Upper lobe of left lung (tissue), 6 donors: ENCODE results near the gene TSPAN31. TPM values are rescaled to one million over a fixed set of nuclear protein-coding genes. Genes with fewer than 3 reads are reported as not detected.

Experiments
- ATAC-seq, 2 donors: fragments of 200-7000 bp; cut with Tn5 transposase; one replicate each; pipeline ENCODE4 v1.9.1; 2022; ENCODE audit warnings: mild to moderate bottlenecking in 2 of 2, moderate library complexity in 2 of 2; ENCODE audit not compliant: low FRiP score in 2 of 2
- DNase-seq, 2 donors: peaks; one replicate each; pipeline ENCODE4 v3.0.0-alpha.2; 2019 to 2020
- H3K27ac ChIP-seq, 4 donors: fragments of 200-600 bp; sonication (generic); one replicate each; pipeline ENCODE4 v1.5.1; 2016 to 2019
- H3K27me3 ChIP-seq, 4 donors: fragments of 200-600 bp; sonication (generic); one replicate each; pipeline ENCODE4 v1.5.1; 2017 to 2019
- H3K36me3 ChIP-seq, 4 donors: fragments of 200-600 bp; sonication (generic); one replicate each; pipeline ENCODE4 v1.5.1; 2016 to 2019
- H3K4me1 ChIP-seq, 4 donors: fragments of 200-600 bp; sonication (generic); one replicate each; pipeline ENCODE4 v1.5.1; 2018 to 2019
- H3K4me3 ChIP-seq, 4 donors: fragments of 200-600 bp; sonication (generic); one replicate each; pipeline ENCODE4 v1.5.1; 2017 to 2019; ENCODE audit warnings: mild to moderate bottlenecking in 2 of 4, moderate library complexity in 1 of 4
- H3K9me3 ChIP-seq, 4 donors: fragments of 200-600 bp; sonication (generic); one replicate each; pipeline ENCODE4 v1.5.1; 2018 to 2019
- EP300 ChIP-seq, 4 donors: sonication (generic); formaldehyde crosslinking; IDR thresholded peaks; one replicate each; pipeline ENCODE4 v1.5.1; 2017; ENCODE audit warnings: antibody characterized with exemption in 4 of 4, control low read depth in 2 of 4
- POLR2A ChIP-seq, 4 donors: fragments of 450-650 bp; IDR thresholded peaks; one replicate each; pipeline ENCODE4 v1.5.1; 2016 to 2017; ENCODE audit warnings: antibody characterized with exemption in 4 of 4, mild to moderate bottlenecking in 2 of 4
- POLR2AphosphoS5 ChIP-seq, 2 donors: sonication (generic); formaldehyde crosslinking; IDR thresholded peaks; one replicate each; pipeline ENCODE4 v1.5.1; 2017; ENCODE audit warnings: antibody characterized with exemption in 2 of 2
- WGBS, 2 donors: methylation state at CpG; one replicate each; pipeline ENCODE4 v1.1.5; 2017 to 2018; 5-methylcytosine and 5-hydroxymethylcytosine counted together
- total RNA-seq, 6 donors: library from RNA; depleted of rRNA in 4 of 6; stranded (reverse); fragments of >200 nt in 4 of 6; gene quantifications; one replicate each; pipeline versions ENCODE4 v1.1.0 to v1.2.1, GENCODE V29; 2016 to 2021
- TF ChIP-seq, protein P1 (sequence below), 6 experiments: fragments of 450-650 bp in 4 of 6; fragments of 200-600 bp in 2 of 6; sonication (generic) in 2 of 6; IDR thresholded peaks; one replicate each; pipeline ENCODE4 v1.5.1; 2016 to 2019; ENCODE audit warnings: antibody characterized with exemption in 6 of 6
- donor health status: DM: no; HTN: no; CAD: no; lungs with moderate emphysema.
- donor health status: DM: no; HTN: yes; CAD: no; lungs with severe emphysema.

TSPAN31 gene, protein sequence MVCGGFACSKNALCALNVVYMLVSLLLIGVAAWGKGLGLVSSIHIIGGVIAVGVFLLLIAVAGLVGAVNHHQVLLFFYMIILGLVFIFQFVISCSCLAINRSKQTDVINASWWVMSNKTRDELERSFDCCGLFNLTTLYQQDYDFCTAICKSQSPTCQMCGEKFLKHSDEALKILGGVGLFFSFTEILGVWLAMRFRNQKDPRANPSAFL
- total RNA-seq, result 10 to 100 TPM; 16.8 to 54.6 (median 37.3) TPM

DNA sequence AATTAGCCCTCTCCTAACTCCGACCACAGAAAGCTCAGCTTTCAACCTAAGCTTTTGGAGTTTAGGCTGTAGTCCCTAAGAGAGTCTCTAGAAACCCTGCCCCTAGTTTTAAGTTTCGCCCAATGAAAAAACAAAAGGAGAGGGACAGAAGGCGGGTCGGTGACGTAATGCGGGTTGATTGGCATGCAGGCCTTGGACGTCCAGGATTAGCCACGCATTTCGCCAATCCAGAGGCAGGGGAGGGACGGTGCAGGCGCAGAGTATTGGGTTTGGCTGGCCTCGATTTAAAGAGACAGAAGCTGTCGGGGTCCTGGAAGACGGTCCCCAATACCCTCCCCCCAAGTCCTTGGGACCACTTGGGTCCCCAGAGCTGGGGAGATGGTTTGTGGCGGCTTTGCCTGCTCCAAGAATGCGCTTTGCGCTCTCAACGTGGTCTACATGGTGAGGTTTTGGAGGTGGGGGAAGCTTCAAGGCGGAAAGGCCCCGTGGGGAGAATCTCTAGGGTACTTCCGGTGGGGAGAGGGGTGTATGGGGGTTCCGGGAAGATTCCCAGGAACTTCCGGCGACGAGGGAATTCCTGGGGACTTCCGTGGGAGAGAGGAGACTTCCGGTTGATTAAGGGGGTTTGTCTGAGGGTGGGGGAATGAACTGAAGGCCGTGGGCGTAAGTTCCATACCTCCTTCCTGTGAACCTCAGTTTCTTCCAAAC, at the start of gene TSPAN31:
TSS of gene TSPAN31 (plus strand) at position 263 of the 708 bp plus-strand sequence. CDS start at position 379, 116 bp downstream.
- H3K4me3 ChIP-seq, result peak within 1 kb of the TSS; percentile 62 to 83 (median 72)
- no peak for TF ChIP-seq EP300 (IDR thresholded peaks at IDR 0.05)
- TF ChIP-seq, protein P1, sequence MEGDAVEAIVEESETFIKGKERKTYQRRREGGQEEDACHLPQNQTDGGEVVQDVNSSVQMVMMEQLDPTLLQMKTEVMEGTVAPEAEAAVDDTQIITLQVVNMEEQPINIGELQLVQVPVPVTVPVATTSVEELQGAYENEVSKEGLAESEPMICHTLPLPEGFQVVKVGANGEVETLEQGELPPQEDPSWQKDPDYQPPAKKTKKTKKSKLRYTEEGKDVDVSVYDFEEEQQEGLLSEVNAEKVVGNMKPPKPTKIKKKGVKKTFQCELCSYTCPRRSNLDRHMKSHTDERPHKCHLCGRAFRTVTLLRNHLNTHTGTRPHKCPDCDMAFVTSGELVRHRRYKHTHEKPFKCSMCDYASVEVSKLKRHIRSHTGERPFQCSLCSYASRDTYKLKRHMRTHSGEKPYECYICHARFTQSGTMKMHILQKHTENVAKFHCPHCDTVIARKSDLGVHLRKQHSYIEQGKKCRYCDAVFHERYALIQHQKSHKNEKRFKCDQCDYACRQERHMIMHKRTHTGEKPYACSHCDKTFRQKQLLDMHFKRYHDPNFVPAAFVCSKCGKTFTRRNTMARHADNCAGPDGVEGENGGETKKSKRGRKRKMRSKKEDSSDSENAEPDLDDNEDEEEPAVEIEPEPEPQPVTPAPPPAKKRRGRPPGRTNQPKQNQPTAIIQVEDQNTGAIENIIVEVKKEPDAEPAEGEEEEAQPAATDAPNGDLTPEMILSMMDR (IDR thresholded peaks at IDR 0.05), result peak in 1 of 6 experiments; percentile 34
- TF ChIP-seq POLR2A (IDR thresholded peaks at IDR 0.05), result peak in 3 of 4 donors; percentile 47 to 72 (median 66)
- peak; percentile 18 to 77 for TF ChIP-seq POLR2AphosphoS5 (IDR thresholded peaks at IDR 0.05)
- ATAC-seq (peak; percentile 96 to 97), DNase-seq (peak in 1 of 2 donors; percentile 99)
- WGBS, 2 donors, result 1% methylated on average over 24 to 29 of the region's 29 CpGs
- H3K36me3 ChIP-seq, result peaks cover 9 to 39% (median 27%) of the 10 kb centered on the region in 4 donors
- H3K9me3 ChIP-seq, result no peaks in the 10 kb centered on the region
- peaks cover 0 to 4% (median 3%) of the 10 kb centered on the region in 4 donors for H3K27me3 ChIP-seq
- H3K27ac ChIP-seq, result peak within 1 kb of the TSS; percentile 92 to 98 (median 95)
- peaks cover 3 to 21% (median 15%) of the 10 kb centered on the region in 4 donors for H3K4me1 ChIP-seq

DNA sequence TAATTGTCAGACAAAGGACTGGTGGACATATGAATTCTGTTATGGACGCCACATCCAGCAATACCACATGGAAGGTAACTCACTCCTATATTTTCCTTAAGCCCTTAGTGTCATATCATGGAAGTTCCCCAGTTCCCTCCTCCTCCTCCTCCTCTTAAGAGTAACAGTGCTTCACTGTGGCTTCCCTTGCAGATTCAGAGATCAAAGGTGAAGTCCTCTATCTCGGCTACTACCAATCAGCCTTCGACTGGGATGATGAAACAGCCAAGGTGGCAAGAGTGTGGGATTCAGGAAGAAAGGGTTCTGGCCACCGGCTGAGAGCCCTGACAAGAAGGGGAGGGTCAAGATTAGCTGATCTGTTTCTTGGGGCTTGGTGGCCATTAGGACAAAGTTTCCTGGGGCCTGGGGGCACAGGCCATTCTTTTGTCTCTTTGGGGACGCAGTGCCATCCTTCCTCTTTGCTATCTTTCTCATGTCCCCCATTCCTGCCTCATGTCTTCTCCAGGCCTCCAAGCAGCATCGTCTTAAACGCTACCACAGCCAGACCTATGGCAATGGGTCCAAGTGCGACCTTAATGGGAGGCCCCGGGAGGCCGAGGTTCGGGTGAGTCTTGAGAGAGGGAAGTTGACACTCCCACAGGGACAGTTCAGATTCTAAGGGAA, 48.9 kb upstream of the TSPAN31 start:
- no peak for DNase-seq
- 95 to 97% methylated on average over 11 of the region's 11 CpGs for WGBS, 2 donors
- ATAC-seq, result no peak
- TF ChIP-seq POLR2A (IDR thresholded peaks at IDR 0.05) (no peak), EP300 (IDR thresholded peaks at IDR 0.05) (no peak), POLR2AphosphoS5 (IDR thresholded peaks at IDR 0.05) (no peak)
- TF ChIP-seq, protein P1 (IDR thresholded peaks at IDR 0.05), result no peak
- Histone ChIP-seq H3K27me3 (no peaks in the 10 kb centered on the region), H3K4me1 (peaks cover 13 to 21% (median 15%) of the 10 kb centered on the region in 4 donors), H3K9me3 (no peaks in the 10 kb centered on the region), H3K27ac (no peak overlapping the region), H3K4me3 (no peak overlapping the region), H3K36me3 (peaks cover 9 to 43% (median 24%) of the 10 kb centered on the region in 4 donors)

DNA sequence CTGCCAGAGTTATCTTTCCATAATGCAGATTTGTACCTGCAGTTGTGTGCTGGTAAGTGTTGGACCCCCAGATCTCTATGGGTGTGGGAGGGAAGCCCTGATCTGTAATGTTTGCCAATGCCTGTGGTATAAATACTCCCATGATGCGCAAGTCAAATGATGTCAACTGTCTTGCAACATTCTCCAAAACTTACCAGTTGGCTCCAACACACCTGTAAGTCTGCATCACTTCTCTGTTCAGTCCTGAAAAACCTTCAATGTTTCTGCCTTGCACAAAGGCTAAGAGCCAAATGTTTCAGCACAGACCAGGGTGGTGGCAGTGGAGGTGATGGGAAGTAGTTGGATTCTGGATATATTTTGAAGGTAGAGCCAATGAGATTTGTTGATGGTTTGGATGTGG, 47.8 kb upstream of the TSPAN31 start:
- WGBS, 2 donors, result 95 to 100% methylated on average over 1 of the region's 1 CpG

DNA sequence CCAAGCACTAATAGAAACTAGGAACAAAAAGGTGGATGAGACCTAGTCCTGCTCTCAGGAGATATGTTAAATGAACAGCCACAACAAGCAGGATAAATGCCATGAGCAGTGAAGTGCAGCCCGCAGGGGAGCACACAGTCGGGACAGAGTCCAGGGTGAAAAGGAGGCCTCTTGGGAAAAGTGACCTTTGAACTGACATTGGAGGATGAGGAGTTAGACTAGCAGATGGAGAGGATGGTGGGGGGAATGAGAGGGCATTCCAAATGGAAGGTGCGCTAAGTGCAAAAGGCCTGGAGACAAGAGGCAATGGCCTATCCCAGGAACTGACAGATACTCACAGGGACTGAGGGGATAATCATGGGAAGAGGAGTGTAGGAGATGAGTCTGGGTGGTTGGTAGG, 46.4 kb upstream of the TSPAN31 start:
- no peak overlapping the region for H3K4me3 ChIP-seq
- H3K4me1 ChIP-seq, result peaks cover 8 to 16% (median 10%) of the 10 kb centered on the region in 4 donors
- peaks cover 9 to 67% (median 35%) of the 10 kb centered on the region in 4 donors for H3K36me3 ChIP-seq
- ATAC-seq, result no peak
- H3K27me3 ChIP-seq, result no peaks in the 10 kb centered on the region
- TF ChIP-seq POLR2A (IDR thresholded peaks at IDR 0.05), result no peak
- TF ChIP-seq, protein P1 (IDR thresholded peaks at IDR 0.05), result no peak
- no peak for TF ChIP-seq POLR2AphosphoS5 (IDR thresholded peaks at IDR 0.05)
- TF ChIP-seq EP300 (IDR thresholded peaks at IDR 0.05), result no peak
- H3K27ac ChIP-seq, result no peak overlapping the region
- WGBS, 2 donors, result 92 to 95% methylated on average over 3 of the region's 3 CpGs
- no peaks in the 10 kb centered on the region for H3K9me3 ChIP-seq
- DNase-seq, result no peak

More for the DNA sequence above, 47.8 kb upstream of the TSPAN31 start:
- Histone ChIP-seq H3K9me3 (no peaks in the 10 kb centered on the region), H3K36me3 (peaks cover 9 to 54% (median 24%) of the 10 kb centered on the region in 4 donors), H3K27ac (no peak overlapping the region), H3K4me1 (peaks cover 13 to 21% (median 15%) of the 10 kb centered on the region in 4 donors), H3K27me3 (no peaks in the 10 kb centered on the region), H3K4me3 (no peak overlapping the region)
- TF ChIP-seq POLR2A (IDR thresholded peaks at IDR 0.05), result no peak
- TF ChIP-seq EP300 (IDR thresholded peaks at IDR 0.05), result no peak
- TF ChIP-seq, protein P1 (IDR thresholded peaks at IDR 0.05), result no peak
- no peak for TF ChIP-seq POLR2AphosphoS5 (IDR thresholded peaks at IDR 0.05)
- ATAC-seq (no peak), DNase-seq (no peak)
